ENCODE data around the gene LYPLA2. TPM values are rescaled to one million over a fixed set of nuclear protein-coding genes. Genes with fewer than 3 reads are reported as not detected.

The LYPLA2 gene
- total and polyA plus RNA-seq, 2 of the 8 experiments (the other 6 are each of a cell fraction or from before 2014, with no cell fraction given): 138 to 211 TPM

GRCh38 chr1:23763041-23763577 lies 27.8 kb upstream of the LYPLA2 start:
- Histone ChIP-seq H2AK5ac (ENCODE audit: low read depth, low read length) (no peak overlapping the region), H4K20me1 (replicated peaks in 1 of 2; ENCODE audit: control insufficient read depth in 1 of 2, insufficient read depth in 2 of 2, low read length in 2 of 2) (peaks cover 5 to 10% of the 10 kb centered on the region in 2 experiments), H2BK15ac (ENCODE audit: low read length) (no peak overlapping the region), H4K8ac (ENCODE audit: extremely low read depth, insufficient read depth, low read length) (no peak overlapping the region), H3K27me3 (replicated peaks in 1 of 4; ENCODE audit: control insufficient read depth in 3 of 4, extremely low read depth in 1 of 4, insufficient read depth in 3 of 4, low read length in 3 of 4) (no peaks in the 10 kb centered on the region), H3K36me3 (ENCODE audit: control insufficient read depth in 2 of 4, insufficient read depth in 4 of 4, low read length in 3 of 4) (peaks cover 18 to 36% (median 28%) of the 10 kb centered on the region in 4 experiments), H3K23ac (ENCODE audit: insufficient read length) (no peak overlapping the region), H4K5ac (ENCODE audit: insufficient read length, low read depth, low read length) (no peak overlapping the region), H3K79me2 (ENCODE audit: control insufficient read depth in 1 of 2, insufficient read depth in 2 of 2, low read length in 2 of 2) (no peaks in the 10 kb centered on the region), H3K9me3 (ENCODE audit: insufficient read depth in 2 of 2, low read depth in 1 of 2, low read length in 1 of 2) (no peaks in the 10 kb centered on the region), H3K9ac (replicated peaks in 1 of 4; ENCODE audit: extremely low read depth in 1 of 4, low read depth in 3 of 4, low read length in 3 of 4) (no peak overlapping the region), H3K79me1 (ENCODE audit: low read depth, low read length) (peaks cover 4% of the 10 kb centered on the region; the same call in 1 of the 2 replicates), H3K4me2 (ENCODE audit: insufficient read depth in 1 of 2, low read depth in 2 of 2, low read length in 2 of 2) (no peak overlapping the region), H3K56ac (replicated peaks; ENCODE audit: insufficient read length, low read depth, low read length) (no peak overlapping the region), H2BK20ac (ENCODE audit: low read length) (no peak overlapping the region), H3K14ac (ENCODE audit: insufficient read length) (no peak overlapping the region), H3K4me1 (replicated peaks in 1 of 4; ENCODE audit: control insufficient read depth in 3 of 4, insufficient read depth in 4 of 4, low read length in 3 of 4) (no peaks in the 10 kb centered on the region), H3K4ac (replicated peaks; ENCODE audit: insufficient read length, low read depth, low read length) (no peak overlapping the region), H2BK12ac (ENCODE audit: low read depth, low read length) (no peak overlapping the region), H4K91ac (replicated peaks; ENCODE audit: insufficient read length, low read length) (no peak overlapping the region), H3K18ac (ENCODE audit: extremely low read depth, low read length) (no peak overlapping the region), H3K23me2 (ENCODE audit: low read depth, low read length) (no peaks in the 10 kb centered on the region), H2BK120ac (replicated peaks; ENCODE audit: low read depth, low read length) (no peak overlapping the region), H2AFZ (ENCODE audit: low read length) (no peak overlapping the region), H3K4me3 (ENCODE audit: extremely low read depth in 1 of 4, insufficient read depth in 2 of 4, low read depth in 3 of 4, low read length in 4 of 4) (no peak overlapping the region), H2BK5ac (ENCODE audit: low read depth, low read length) (no peak overlapping the region), H3K27ac (ENCODE audit: low read depth, low read length) (no peak overlapping the region)
- ChIA-PET CTCF (ENCODE audit: partially characterized antibody) (interaction anchor here (0.6 to 2.8 kb wide), 2 partner anchors 8 to 19 kb away, joined by 4 to 14 read pairs; no protein-coding TSS in a partner anchor), POLR2A (ENCODE audit: partially characterized antibody) (interaction anchor here (0.9 to 4.0 kb wide), 4 partner anchors 8 to 68 kb away, joined by 3 to 19 read pairs (median 4); partner anchors contain the start of gene ELOA)
- DNase-seq (ENCODE audit: low read depth in 1 of 2, low spot score in 2 of 2): no peak
- 93% methylated on average over 7 of the region's 7 CpGs; no CpG with 5 or more reads in 1 of the 2 experiments for WGBS, 2 experiments (ENCODE audit: extremely low coverage in 1 of 2, insufficient coverage in 1 of 2, insufficient read length in 1 of 2, insufficient replicate concordance in 2 of 2, low coverage in 1 of 2, low lambda C conversion rate in 2 of 2, missing lambda C conversion rate in 1 of 2)
- no peak for FAIRE-seq
- no peak for TF ChIP-seq RAD21 (IDR thresholded peaks at IDR 0.05 in 1 of 2, conservative IDR thresholded peaks at IDR 0.05 in 1 of 2; ENCODE audit: low read depth in 2 of 2, low read length in 2 of 2)
- TF ChIP-seq, protein P1, sequence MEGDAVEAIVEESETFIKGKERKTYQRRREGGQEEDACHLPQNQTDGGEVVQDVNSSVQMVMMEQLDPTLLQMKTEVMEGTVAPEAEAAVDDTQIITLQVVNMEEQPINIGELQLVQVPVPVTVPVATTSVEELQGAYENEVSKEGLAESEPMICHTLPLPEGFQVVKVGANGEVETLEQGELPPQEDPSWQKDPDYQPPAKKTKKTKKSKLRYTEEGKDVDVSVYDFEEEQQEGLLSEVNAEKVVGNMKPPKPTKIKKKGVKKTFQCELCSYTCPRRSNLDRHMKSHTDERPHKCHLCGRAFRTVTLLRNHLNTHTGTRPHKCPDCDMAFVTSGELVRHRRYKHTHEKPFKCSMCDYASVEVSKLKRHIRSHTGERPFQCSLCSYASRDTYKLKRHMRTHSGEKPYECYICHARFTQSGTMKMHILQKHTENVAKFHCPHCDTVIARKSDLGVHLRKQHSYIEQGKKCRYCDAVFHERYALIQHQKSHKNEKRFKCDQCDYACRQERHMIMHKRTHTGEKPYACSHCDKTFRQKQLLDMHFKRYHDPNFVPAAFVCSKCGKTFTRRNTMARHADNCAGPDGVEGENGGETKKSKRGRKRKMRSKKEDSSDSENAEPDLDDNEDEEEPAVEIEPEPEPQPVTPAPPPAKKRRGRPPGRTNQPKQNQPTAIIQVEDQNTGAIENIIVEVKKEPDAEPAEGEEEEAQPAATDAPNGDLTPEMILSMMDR (IDR thresholded peaks at IDR 0.05; ENCODE audit: control extremely low read depth in 1 of 3, insufficient read depth in 1 of 3, low read depth in 1 of 3, low read length in 3 of 3): no peak
- TF ChIP-seq CTBP2 (IDR thresholded peaks at IDR 0.05; ENCODE audit: borderline replicate concordance, insufficient read depth, insufficient read length, low read length): no peak
- TF ChIP-seq TEAD4 (IDR thresholded peaks at IDR 0.05; ENCODE audit: low read depth, low read length): no peak
- TF ChIP-seq, protein P2, sequence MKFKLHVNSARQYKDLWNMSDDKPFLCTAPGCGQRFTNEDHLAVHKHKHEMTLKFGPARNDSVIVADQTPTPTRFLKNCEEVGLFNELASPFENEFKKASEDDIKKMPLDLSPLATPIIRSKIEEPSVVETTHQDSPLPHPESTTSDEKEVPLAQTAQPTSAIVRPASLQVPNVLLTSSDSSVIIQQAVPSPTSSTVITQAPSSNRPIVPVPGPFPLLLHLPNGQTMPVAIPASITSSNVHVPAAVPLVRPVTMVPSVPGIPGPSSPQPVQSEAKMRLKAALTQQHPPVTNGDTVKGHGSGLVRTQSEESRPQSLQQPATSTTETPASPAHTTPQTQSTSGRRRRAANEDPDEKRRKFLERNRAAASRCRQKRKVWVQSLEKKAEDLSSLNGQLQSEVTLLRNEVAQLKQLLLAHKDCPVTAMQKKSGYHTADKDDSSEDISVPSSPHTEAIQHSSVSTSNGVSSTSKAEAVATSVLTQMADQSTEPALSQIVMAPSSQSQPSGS (IDR thresholded peaks at IDR 0.05; ENCODE audit: low read length): no peak
- TF ChIP-seq ASH2L (IDR thresholded peaks at IDR 0.05; ENCODE audit: low read length): no peak
- no peak for TF ChIP-seq SUZ12 (IDR thresholded peaks at IDR 0.05; ENCODE audit: low read length)
- TF ChIP-seq SRF (IDR thresholded peaks at IDR 0.05; ENCODE audit: low read depth, low read length): no peak

All from H1 (cell line).